MM.1S (cell line): Measurements from ENCODE around the gene PIK3R1.

Experiments
- DNase-seq: peaks from one replicate; pipeline ENCODE4 v3.0.0-alpha.2; 2015
- H2AFZ ChIP-seq: fragments of 300-600 bp; sonication (generic); 2 replicates; pipeline ENCODE4 v1.6.0; 2016; ENCODE audit warnings: antibody characterized with exemption, low read length
- H3F3A ChIP-seq: fragments of 300-600 bp; sonication (generic); 2 replicates; pipeline ENCODE4 v1.6.1; 2016; ENCODE audit warnings: mild to moderate bottlenecking, antibody characterized with exemption, low read length, moderate library complexity, mixed read lengths; ENCODE audit not compliant: insufficient read depth
- H3K27ac ChIP-seq: fragments of 300-600 bp; sonication (generic); 2 replicates; pipeline ENCODE4 v1.5.1; 2016; ENCODE audit warnings: mild to moderate bottlenecking, low read length
- H3K27me3 ChIP-seq: fragments of 300-600 bp; sonication (generic); replicated peaks from 2 replicates; pipeline ENCODE4 v1.6.0; 2016; ENCODE audit warnings: low read length; ENCODE audit not compliant: insufficient read depth
- H3K36me3 ChIP-seq: fragments of 300-600 bp; sonication (generic); replicated peaks from 2 replicates; pipeline ENCODE4 v1.6.1; 2016; ENCODE audit warnings: mild to moderate bottlenecking, low read length, mixed read lengths; ENCODE audit not compliant: insufficient read depth
- H3K4me1 ChIP-seq: fragments of 300-600 bp; sonication (generic); 2 replicates; pipeline ENCODE4 v1.6.1; 2016; ENCODE audit warnings: low read length, mixed read lengths
- H3K4me2 ChIP-seq: fragments of 300-600 bp; sonication (generic); 2 replicates; pipeline ENCODE4 v1.6.0; 2016; ENCODE audit warnings: low read depth, low read length
- H3K4me3 ChIP-seq: fragments of 300-600 bp; sonication (generic); 2 replicates; pipeline ENCODE4 v1.5.1; 2016; ENCODE audit warnings: low read length, mixed read lengths
- H3K79me2 ChIP-seq: fragments of 300-600 bp; sonication (generic); 2 replicates; pipeline ENCODE4 v1.6.1; 2016; ENCODE audit warnings: mixed run types, low read length, mixed read lengths
- H3K9ac ChIP-seq: fragments of 300-600 bp; sonication (generic); 2 replicates; pipeline ENCODE4 v1.6.1; 2016; ENCODE audit warnings: low read length, mixed read lengths
- H3K9me2 ChIP-seq: fragments of 300-600 bp; sonication (generic); replicated peaks from 2 replicates; pipeline ENCODE4 v1.6.1; 2016; ENCODE audit warnings: mild to moderate bottlenecking, low read length, mixed read lengths; ENCODE audit not compliant: insufficient read depth
- H3K9me3 ChIP-seq: fragments of 300-600 bp; sonication (generic); replicated peaks from 2 replicates; pipeline ENCODE4 v1.6.1; 2016; ENCODE audit warnings: mild to moderate bottlenecking, low read length, mixed read lengths; ENCODE audit not compliant: insufficient read depth
- H4K20me1 ChIP-seq: fragments of 300-600 bp; sonication (generic); 2 replicates; pipeline ENCODE4 v1.6.1; 2016; ENCODE audit warnings: mild to moderate bottlenecking, low read length, moderate library complexity, mixed read lengths; ENCODE audit not compliant: insufficient read depth
- EZH2 ChIP-seq: fragments of 300-600 bp; sonication (generic); optimal IDR thresholded peaks from 2 replicates; pipeline ENCODE3; 2017; ENCODE audit warnings: low read depth, mild to moderate bottlenecking, antibody characterized with exemption, low read length, mixed read lengths
- EZH2phosphoT487 ChIP-seq: fragments of 300-600 bp; sonication (generic); IDR thresholded peaks from 2 replicates; pipeline ENCODE4 v1.6.1; 2018; ENCODE audit warnings: antibody characterized with exemption, low read length
- TF ChIP-seq, protein P1 (sequence below): fragments of 300-600 bp; sonication (generic); IDR thresholded peaks from 2 replicates; pipeline ENCODE4 v1.5.1; 2016; ENCODE audit warnings: antibody characterized with exemption, low read length, mixed read lengths

The PIK3R1 gene

GRCh38 chr5:68239487-68239886 lies 23.9 kb downstream of the PIK3R1 start:
- Histone ChIP-seq H3F3A (no peaks in the 10 kb centered on the region), H3K9me3 (no peaks in the 10 kb centered on the region), H3K27me3 (no peaks in the 10 kb centered on the region), H3K4me1 (no peaks in the 10 kb centered on the region), H3K9ac (no peak overlapping the region), H3K27ac (no peak overlapping the region), H3K36me3 (no peaks in the 10 kb centered on the region), H3K4me3 (no peak overlapping the region), H3K79me2 (0 out of 2 replicates have a peak, but pooled peaks cover under 1% of the 10 kb centered on the region), H2AFZ (no peak overlapping the region), H3K9me2 (no peaks in the 10 kb centered on the region), H3K4me2 (no peak overlapping the region), H4K20me1 (no peaks in the 10 kb centered on the region)
- DNase-seq = no peak
- TF ChIP-seq, protein P1, sequence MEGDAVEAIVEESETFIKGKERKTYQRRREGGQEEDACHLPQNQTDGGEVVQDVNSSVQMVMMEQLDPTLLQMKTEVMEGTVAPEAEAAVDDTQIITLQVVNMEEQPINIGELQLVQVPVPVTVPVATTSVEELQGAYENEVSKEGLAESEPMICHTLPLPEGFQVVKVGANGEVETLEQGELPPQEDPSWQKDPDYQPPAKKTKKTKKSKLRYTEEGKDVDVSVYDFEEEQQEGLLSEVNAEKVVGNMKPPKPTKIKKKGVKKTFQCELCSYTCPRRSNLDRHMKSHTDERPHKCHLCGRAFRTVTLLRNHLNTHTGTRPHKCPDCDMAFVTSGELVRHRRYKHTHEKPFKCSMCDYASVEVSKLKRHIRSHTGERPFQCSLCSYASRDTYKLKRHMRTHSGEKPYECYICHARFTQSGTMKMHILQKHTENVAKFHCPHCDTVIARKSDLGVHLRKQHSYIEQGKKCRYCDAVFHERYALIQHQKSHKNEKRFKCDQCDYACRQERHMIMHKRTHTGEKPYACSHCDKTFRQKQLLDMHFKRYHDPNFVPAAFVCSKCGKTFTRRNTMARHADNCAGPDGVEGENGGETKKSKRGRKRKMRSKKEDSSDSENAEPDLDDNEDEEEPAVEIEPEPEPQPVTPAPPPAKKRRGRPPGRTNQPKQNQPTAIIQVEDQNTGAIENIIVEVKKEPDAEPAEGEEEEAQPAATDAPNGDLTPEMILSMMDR = no peak
- no peak for TF ChIP-seq EZH2
- TF ChIP-seq EZH2phosphoT487 = no peak

DNA sequence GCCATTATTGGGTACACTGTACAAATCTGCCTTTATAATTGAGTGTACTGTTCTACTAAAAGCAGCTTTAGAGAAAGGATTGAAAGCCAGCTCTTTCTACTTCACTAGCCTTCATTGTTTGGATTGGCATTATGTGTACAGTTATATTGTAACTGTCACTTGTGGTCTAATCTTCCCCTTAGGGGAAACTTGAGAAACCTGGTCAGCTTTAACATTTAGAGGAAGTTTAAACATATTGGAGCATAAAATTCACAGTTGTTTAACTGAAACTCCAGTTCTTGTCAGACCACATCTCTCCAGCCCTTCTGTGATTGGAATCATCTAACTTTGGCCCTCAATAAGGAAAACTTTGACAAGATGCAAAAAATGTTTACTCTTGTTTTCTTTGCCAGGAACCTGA lies 24.6 kb downstream of the PIK3R1 start:
- no peaks in the 10 kb centered on the region for H3F3A ChIP-seq
- no peaks in the 10 kb centered on the region for H3K4me1 ChIP-seq
- no peaks in the 10 kb centered on the region for H3K79me2 ChIP-seq
- no peak overlapping the region for H3K27ac ChIP-seq
- no peaks in the 10 kb centered on the region for H3K27me3 ChIP-seq
- no peaks in the 10 kb centered on the region for H3K36me3 ChIP-seq
- no peak overlapping the region for H2AFZ ChIP-seq
- no peak overlapping the region for H3K9ac ChIP-seq
- TF ChIP-seq EZH2phosphoT487 (no peak), EZH2 (no peak)
- TF ChIP-seq, protein P1 = no peak
- H3K9me3 ChIP-seq = no peaks in the 10 kb centered on the region
- no peaks in the 10 kb centered on the region for H3K9me2 ChIP-seq
- H3K4me3 ChIP-seq = no peak overlapping the region
- DNase-seq = no peak
- H3K4me2 ChIP-seq = no peak overlapping the region
- no peaks in the 10 kb centered on the region for H4K20me1 ChIP-seq

DNA sequence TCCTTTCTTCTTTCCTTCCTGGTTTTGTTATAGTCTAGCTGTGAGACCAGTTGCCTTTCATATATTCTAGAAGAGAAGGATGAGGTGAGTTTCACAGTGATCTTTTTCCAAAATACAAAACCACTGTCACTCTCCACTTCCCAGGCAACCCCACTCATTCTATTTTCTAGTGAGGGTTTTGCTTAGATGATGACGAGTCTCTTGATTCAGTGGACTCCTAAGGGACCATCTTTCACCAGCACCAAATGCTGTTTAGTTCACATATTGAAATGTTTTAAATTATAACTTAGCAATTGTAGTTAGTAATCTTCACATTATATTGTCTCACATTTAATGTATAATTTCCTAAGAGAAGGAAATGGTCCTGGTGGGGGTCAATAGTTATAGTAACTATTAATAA lies 25.2 kb downstream of the PIK3R1 start:
- Histone ChIP-seq H3K79me2 (no peaks in the 10 kb centered on the region), H3F3A (no peaks in the 10 kb centered on the region), H3K4me3 (no peak overlapping the region), H3K9me3 (no peaks in the 10 kb centered on the region), H3K4me2 (no peak overlapping the region), H3K9ac (no peak overlapping the region), H3K27ac (no peak overlapping the region), H3K9me2 (no peaks in the 10 kb centered on the region), H4K20me1 (no peaks in the 10 kb centered on the region), H3K27me3 (no peaks in the 10 kb centered on the region), H3K36me3 (no peaks in the 10 kb centered on the region), H2AFZ (no peak overlapping the region), H3K4me1 (no peaks in the 10 kb centered on the region)
- no peak for DNase-seq
- TF ChIP-seq, protein P1 = no peak
- no peak for TF ChIP-seq EZH2phosphoT487
- TF ChIP-seq EZH2 = no peak

GRCh38 chr5:68242743-68243142 lies 27.2 kb downstream of the PIK3R1 start:
- Histone ChIP-seq H4K20me1 (no peaks in the 10 kb centered on the region), H3K9me3 (no peaks in the 10 kb centered on the region), H3K79me2 (peaks cover 3% of the 10 kb centered on the region; the same call in 1 of the 2 replicates), H3K36me3 (no peaks in the 10 kb centered on the region), H3K27ac (no peak overlapping the region), H2AFZ (no peak overlapping the region), H3K27me3 (no peaks in the 10 kb centered on the region), H3K9ac (no peak overlapping the region), H3F3A (no peaks in the 10 kb centered on the region), H3K9me2 (no peaks in the 10 kb centered on the region), H3K4me2 (no peak overlapping the region), H3K4me3 (no peak overlapping the region), H3K4me1 (no peaks in the 10 kb centered on the region)
- no peak for TF ChIP-seq EZH2phosphoT487
- TF ChIP-seq, protein P1 = no peak
- no peak for TF ChIP-seq EZH2
- no peak for DNase-seq
